Loucy (cell line): ENCODE measurements around the gene VPS9D1.

ENCODE experiments used
- CTCF ChIP-seq: fragments of 200-600 bp; sonication (generic); conservative IDR thresholded peaks from 2 replicates; pipeline ENCODE4 v1.5.1; 2014; ENCODE audit warnings: mild to moderate bottlenecking, antibody characterized with exemption, low read length
- EZH2phosphoT487 ChIP-seq: fragments of 200-600 bp; IDR thresholded peaks from 2 replicates; pipeline ENCODE4 v1.6.1; 2018; ENCODE audit warnings: antibody characterized with exemption, mild to moderate bottlenecking, moderate library complexity, borderline replicate concordance

GRCh38 chr16:89720551-89720812, 216 bp downstream of the VPS9D1 start:
- no peak for TF ChIP-seq CTCF
- TF ChIP-seq EZH2phosphoT487, result no peak
